Activated effector memory CD4-positive, alpha-beta T cell treated with anti-CD3 and anti-CD28 coated beads, Interleukin-2, amount 50 U/mL, for 16 hours (primary cell): Measurements from ENCODE around the gene ANTXR2.
"Not testable (repeated sequence)": the region's sequence is repeated elsewhere in the genome, so short reads cannot be mapped to it uniquely, and the experiment has no call there.

ENCODE experiments used
- DNase-seq: peaks from one replicate; pipeline ENCODE4 v3.0.0-alpha.2; 2020

The ANTXR2 gene

DNA sequence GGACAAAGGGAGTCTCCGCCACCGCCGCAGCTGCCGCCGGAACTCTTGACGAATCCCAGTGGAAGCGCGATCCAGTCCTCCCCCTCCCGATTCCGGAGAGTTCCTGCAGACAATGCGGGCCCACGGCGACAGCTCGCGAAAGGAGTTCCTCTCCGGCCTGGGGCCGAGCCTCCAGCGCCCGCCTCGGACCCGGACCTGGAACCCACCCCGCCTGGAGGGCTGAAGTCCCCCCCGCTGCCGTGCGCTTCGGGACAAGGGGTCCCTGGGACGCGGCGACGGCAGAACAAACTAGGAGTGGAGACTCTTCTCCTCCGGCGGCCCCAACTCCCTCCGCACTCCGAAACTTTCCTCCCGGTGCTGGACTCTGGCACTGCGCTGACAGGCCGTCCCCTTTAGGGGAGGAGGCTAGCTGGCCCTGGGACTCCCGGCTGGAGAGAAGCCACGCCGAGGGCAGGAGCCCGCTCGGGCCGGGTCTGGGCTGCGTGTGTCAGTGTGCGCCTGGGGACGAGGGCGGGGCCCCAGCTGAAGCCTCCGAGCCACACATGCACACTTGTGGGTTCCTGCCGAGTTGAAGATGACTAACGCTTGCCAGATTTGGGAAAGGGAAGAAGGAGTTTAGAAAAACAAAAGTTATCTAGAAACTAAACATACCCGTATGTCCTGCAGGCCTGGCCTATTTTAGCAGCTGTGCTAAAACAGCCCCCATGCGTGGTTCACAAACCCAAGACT is at the start of gene ANTXR2:
ANTXR2 (minus strand) TSS at position 486 of the 729 bp plus-strand sequence. CDS start 669 bp downstream, outside the sequence.
- DNase-seq: peak; percentile 89

DNA sequence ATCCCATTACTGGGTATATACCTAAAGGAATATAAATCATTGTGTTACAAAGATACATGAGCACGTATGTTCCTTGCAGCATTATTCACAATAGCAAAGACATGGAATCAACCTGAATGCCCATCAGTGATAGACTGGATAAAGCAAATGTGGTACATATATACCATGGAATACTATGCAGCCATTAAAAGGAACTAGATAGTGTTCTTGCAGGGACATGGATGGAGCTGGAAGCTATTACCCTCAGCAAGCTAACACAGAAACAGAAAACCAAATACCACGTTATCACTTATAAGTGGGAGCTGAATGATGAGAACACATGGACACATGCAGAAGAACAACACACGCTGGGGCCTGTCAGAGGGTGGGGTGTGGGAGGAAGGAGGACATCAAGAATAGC is 48.8 kb upstream of the ANTXR2 start:
- DNase-seq: not testable (repeated sequence)

DNA sequence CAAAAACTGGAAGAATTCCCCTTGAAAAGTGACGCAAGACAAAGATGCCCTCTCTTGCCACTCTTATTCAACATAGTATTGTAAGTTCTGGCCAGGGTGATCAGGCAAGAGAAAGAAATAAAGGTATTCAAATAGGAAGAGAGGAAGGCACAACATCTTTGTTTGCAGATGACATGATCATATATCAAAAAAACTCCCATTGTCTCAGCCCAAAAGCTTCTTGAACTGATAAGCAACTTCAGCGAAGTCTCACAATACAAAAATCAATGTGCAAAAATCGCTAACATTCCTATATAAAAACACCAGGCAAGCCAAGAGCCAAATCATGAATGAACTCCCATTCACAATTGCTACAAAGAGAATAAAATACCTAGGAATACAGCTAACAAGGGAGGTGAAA is 46.6 kb upstream of the ANTXR2 start:
- DNase-seq: not testable (repeated sequence)

- no peak for DNase-seq
Observed at GRCh38 chr4:80116516-80116915, 43.5 kb upstream of the ANTXR2 start.

DNA sequence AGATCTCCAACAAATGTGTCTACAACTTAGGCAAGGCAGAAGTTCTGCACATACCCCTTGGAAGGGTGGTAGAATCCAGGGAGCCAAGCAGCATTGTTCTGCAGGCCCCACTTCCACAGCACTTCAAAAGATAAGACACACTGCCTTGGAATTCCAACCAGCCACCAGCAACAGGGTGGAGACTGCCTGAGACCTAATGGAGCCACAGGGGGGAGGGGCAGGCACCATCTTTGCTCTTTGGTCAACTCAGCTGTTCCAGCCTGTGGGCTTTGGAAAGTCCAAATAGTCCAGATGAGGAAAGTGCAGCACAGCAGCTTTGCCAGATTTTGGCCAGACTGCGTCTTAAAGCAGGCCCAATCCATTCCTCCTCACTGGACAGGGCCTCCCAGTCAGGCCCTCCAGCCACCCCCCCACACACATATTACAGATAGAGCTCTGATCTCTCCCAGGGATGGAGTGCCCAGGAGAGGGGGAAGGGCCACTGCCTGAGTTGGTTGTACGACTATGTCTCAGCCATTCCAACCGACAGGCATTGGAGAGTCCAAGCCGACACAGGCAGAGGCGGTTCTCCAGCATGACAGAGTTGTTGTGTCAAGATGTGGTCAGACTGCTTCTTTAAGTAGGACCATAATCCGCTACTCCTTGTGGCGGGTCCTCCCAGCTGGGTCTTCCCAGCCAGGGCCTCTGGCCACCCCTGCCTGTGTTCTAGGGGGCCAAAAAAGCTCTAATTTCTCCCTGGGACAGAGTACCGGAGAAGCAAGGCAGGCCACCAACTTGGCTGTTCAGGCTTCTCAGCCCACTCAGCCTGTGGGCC is 42.5 kb upstream of the ANTXR2 start:
- DNase-seq: no peak

DNA sequence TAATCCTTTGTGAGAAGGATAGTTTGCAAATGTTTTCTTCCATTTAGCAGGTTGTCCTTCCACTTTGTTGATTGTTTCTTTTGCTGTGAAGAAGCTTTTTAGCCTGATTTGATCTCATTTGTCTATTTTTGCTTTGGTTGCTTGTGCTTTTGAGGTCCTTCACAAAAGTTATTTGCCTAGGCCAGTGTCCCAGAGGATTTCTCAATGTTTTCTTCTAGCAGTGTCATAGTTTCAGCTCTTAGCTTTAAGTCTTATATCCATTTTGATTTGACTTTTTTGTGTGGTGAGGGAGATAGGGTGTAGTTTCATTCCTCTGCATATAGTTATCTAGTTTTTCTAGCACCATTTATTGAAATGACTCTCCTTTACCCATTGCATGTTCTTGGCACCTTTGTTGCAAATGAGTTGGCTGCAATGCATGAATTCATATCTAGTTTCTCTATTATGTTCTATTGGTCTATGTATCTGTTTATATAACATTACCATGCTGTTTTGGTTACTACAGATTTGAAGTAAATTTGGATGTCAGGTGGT is 41.8 kb upstream of the ANTXR2 start:
- no peak for DNase-seq

DNA sequence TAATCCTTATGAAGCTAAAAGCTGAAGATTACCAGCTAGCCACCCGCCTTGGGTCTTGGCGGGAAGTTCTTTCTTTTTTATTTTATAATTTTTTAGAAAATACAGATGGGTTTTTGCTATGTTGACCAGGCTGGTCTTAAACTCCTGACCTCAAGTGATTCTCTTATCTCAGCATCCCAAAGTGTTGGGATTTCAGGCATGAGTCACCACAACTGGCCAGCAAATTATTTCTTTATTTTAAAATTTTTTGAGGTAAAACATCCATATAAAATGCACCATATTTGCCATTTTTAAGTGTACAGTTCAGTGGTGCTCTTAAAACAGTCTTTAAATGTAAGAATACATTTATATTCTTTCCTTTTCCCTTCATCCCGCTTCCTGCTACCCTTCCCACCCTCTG is 40.6 kb upstream of the ANTXR2 start:
- no peak for DNase-seq

DNA sequence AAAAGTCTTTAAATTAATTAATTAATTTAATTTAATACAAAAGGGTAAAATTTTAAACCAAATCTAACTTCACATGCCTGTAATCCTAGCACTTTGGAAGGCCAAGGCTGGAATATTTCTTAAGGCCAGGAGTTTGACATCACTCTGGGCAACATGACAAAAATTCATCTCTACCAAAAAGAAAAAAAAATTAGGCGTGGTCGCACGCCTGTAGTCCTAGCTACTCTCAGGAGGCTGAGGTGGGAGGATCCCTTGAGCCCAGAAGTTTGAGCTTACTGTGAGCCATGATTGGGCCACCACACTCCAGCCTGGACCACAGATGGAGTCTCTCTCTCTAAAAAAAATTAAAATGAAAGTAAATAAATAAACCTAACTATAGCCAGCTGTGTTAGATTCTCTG is 39.2 kb upstream of the ANTXR2 start:
- DNase-seq: no peak

GRCh38 chr4:80111276-80111675 is 38.2 kb upstream of the ANTXR2 start:
- no peak for DNase-seq

DNA sequence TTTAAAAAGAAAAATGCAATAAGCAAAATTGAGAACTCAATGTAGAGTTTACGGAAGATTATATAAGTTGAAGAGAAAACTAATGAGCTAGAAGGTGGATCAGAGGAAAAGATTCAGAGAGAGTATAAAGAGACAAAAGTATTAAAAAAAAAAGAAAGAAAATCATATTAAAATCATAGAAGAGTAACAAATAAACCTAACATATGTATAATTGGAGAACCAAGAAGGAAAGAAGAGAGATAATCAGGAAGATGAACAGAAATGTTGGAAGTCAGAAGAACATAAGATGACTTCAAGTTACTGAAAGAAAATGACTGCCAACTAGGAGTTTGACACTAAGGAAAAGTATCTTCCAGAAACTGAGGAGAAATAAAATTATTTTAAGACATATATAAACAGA is 34.3 kb upstream of the ANTXR2 start:
- no peak for DNase-seq

DNA sequence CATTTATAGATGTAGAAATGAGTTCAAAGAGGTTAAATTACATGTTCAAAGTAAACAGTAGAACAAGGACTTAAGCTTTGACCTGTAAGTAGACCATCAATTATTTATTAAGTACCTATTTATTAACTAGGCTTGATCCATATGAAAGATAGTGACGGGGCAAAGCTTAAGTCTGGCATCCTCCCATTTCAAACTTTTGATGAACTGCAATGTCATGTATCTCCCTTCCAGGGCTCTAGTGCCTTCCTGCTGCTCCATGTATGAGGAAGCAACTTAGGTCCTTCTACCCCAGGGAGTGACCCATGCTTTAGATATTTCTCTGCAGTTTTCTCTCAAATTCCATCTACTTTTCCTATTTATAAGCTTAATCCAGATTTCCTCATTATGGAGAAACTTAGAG is 31.9 kb upstream of the ANTXR2 start:
- DNase-seq: no peak

GRCh38 chr4:80103629-80104028 is 30.6 kb upstream of the ANTXR2 start:
- DNase-seq: no peak

- no peak for DNase-seq
Observed at GRCh38 chr4:80101792-80102116, 28.7 kb upstream of the ANTXR2 start.

GRCh38 chr4:80101071-80101791 is 28.2 kb upstream of the ANTXR2 start:
- DNase-seq: no peak

GRCh38 chr4:80099671-80100070 is 26.6 kb upstream of the ANTXR2 start:
- no peak for DNase-seq

GRCh38 chr4:80098635-80099034 is 25.6 kb upstream of the ANTXR2 start:
- DNase-seq: no peak

DNA sequence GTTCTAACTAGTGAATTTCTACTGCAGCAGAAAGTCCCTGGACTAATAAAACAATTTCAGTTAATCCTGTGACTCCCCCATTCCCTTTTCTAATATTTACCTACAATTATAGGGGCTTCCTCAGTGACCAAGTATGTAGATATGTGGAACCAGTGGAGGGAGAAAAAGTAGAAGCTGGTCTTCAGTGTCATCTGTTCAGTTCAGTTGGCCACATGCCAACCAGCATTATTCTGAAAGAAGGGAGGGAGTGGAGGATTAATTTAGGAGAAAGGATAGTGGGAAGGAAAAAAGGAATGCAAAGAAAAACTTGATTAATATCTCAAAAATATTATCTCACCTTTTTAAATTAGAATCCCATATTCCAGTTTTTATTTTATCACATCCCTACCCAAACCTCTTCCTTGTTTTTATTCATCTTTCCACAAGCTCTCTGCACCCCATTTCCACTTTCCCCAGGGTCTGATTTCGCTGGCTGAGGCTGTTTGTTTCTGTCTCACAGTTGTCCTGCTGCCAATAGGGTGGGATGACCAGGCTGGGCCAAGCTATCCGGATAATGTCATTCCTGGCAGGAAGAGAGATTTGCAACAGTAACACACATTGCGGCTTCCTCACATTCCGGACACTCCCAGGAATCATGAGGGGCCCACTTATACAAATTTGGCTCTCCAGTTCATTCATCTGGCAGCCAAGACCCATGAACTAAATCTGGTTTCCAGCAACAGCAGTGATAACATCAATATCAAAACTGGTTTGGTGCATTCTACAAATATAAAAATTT is 24.6 kb upstream of the ANTXR2 start:
- no peak for DNase-seq

DNA sequence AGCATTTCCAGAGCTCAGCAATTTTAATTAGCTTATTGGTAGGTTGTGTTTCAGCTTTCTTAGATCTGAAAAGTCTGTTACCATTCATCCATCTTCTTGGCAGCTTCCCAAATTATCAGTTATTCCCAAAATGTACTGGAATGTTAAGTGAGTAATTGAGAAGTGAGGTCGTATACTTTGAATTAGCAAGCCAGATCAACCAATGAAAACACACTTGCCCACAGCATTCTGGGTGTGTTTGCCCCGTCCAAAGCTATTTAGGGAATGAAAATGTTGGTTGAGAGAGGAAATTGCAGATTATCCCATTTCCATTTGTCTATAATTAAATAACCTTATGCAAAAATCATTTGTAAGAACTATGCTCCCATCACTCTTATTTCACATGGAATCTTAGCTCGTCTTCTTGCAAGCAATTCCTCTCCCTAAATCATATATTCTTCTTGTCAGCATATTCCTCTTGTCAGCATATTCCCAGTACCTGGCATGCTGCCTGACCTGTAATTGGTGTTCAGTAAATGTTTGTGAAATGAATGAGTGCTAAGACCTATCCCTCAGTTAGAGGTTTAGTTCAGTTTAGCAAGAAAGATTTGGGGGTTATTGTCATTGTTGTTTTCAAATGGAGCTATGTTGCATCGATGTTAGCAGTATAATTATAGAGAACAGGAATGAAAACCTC is 23.3 kb upstream of the ANTXR2 start:
- DNase-seq: no peak

- DNase-seq: no peak
Observed at GRCh38 chr4:80094191-80094590, 21.2 kb upstream of the ANTXR2 start.

- DNase-seq: no peak
Observed at GRCh38 chr4:80093563-80093962, 20.5 kb upstream of the ANTXR2 start.

GRCh38 chr4:80092847-80093246 is 19.8 kb upstream of the ANTXR2 start:
- no peak for DNase-seq

GRCh38 chr4:80092088-80092487 is 19.1 kb upstream of the ANTXR2 start:
- DNase-seq: no peak
